Stimulated activated CD8-positive, alpha-beta memory T cell treated with anti-CD3 and anti-CD28 coated beads, Interleukin-4, amount 100 ng/mL, for 1 hour (primary cell): ENCODE measurements around the gene TSC22D4.

Source experiments
- DNase-seq, 2 donors: peaks; one replicate each; pipeline ENCODE4 v3.0.0-alpha.2; 2020; ENCODE audit warnings: low read depth in 2 of 2, low spot score in 1 of 2

The TSC22D4 gene

GRCh38 chr7:100430493-100431285, 48.3 kb downstream of the TSC22D4 start:
- DNase-seq, result peak in 1 of 2 donors; percentile 14

- peak; percentile 97 to 99 for DNase-seq
Measured at GRCh38 chr7:100429637-100430492, 49.1 kb downstream of the TSC22D4 start, which contains the start of gene MEPCE. Gene MEPCE (plus strand): TSS chr7:100429831. CDS start chr7:100430019, 188 bp downstream.

GRCh38 chr7:100428967-100429636, 49.9 kb downstream of the TSC22D4 start:
- DNase-seq, result peak; percentile 100

- DNase-seq, result peak; percentile 97
Measured at GRCh38 chr7:100428199-100428966, 50.6 kb downstream of the TSC22D4 start, which contains the start of gene ZCWPW1. Gene ZCWPW1 (minus strand): TSS chr7:100428703. CDS start chr7:100420649, 8,054 bp downstream.

- no peak for DNase-seq
Measured at GRCh38 chr7:100427762-100428198, 51.2 kb downstream of the TSC22D4 start.

- no peak for DNase-seq
Measured at GRCh38 chr7:100426516-100426915, 52.5 kb downstream of the TSC22D4 start.

GRCh38 chr7:100425347-100425746, 53.7 kb downstream of the TSC22D4 start:
- DNase-seq, result no peak

GRCh38 chr7:100423315-100423714, 55.7 kb downstream of the TSC22D4 start:
- no peak for DNase-seq

- no peak for DNase-seq
Measured at GRCh38 chr7:100419660-100420226, 59.3 kb downstream of the TSC22D4 start.

GRCh38 chr7:100418930-100419659, 59.9 kb downstream of the TSC22D4 start:
- no peak for DNase-seq
